Neural progenitor cell (in vitro differentiated cells): ENCODE results near the gene GZMA. TPM values are rescaled to one million over a fixed set of nuclear protein-coding genes. Genes with fewer than 3 reads are reported as not detected.

Source experiments
- DNase-seq: peaks from one replicate; pipeline ENCODE4 v3.0.0-alpha.2; 2016; ENCODE audit warnings: low spot score
- H2AFZ ChIP-seq: fragments of 200-600 bp; sonication (generic); replicated peaks from 2 replicates; pipeline ENCODE4 v1.6.1; 2016; ENCODE audit warnings: antibody characterized with exemption
- H3F3A ChIP-seq: fragments of 200-600 bp; sonication (generic); 2 replicates; pipeline ENCODE4 v1.6.1; 2016; ENCODE audit warnings: antibody characterized with exemption, low read depth
- H3K27ac ChIP-seq: fragments of 200-600 bp; sonication (generic); 2 replicates; pipeline ENCODE4 v1.5.1; 2016; ENCODE audit warnings: mild to moderate bottlenecking
- H3K27me3 ChIP-seq: fragments of 200-600 bp; sonication (generic); 2 replicates; pipeline ENCODE4 v1.6.1; 2016; ENCODE audit warnings: mild to moderate bottlenecking, moderate library complexity
- H3K36me3 ChIP-seq: fragments of 200-600 bp; sonication (generic); 2 replicates; pipeline ENCODE4 v1.5.1; 2016
- H3K4me1 ChIP-seq: fragments of 200-600 bp; sonication (generic); 2 replicates; pipeline ENCODE4 v1.6.1; 2016; ENCODE audit warnings: mixed run types
- H3K4me2 ChIP-seq: fragments of 200-600 bp; sonication (generic); 2 replicates; pipeline ENCODE4 v1.6.1; 2016
- H3K4me3 ChIP-seq: fragments of 200-600 bp; sonication (generic); 2 replicates; pipeline ENCODE4 v1.5.1; 2016
- H3K79me2 ChIP-seq: fragments of 200-600 bp; sonication (generic); 2 replicates; pipeline ENCODE4 v1.6.1; 2016; ENCODE audit warnings: low read depth
- H3K9ac ChIP-seq: fragments of 200-600 bp; sonication (generic); 2 replicates; pipeline ENCODE4 v1.6.1; 2016
- H3K9me3 ChIP-seq: fragments of 200-600 bp; sonication (generic); 2 replicates; pipeline ENCODE4 v1.5.1; 2016; ENCODE audit warnings: low read depth
- H4K20me1 ChIP-seq: fragments of 200-600 bp; sonication (generic); 2 replicates; pipeline ENCODE4 v1.6.1; 2016; ENCODE audit warnings: low read depth
- H3K27ac Mint-ChIP-seq: 3 replicates; pipeline ENCODE4 v1.8.0; 2021; ENCODE audit warnings: mixed read lengths
- H3K27me3 Mint-ChIP-seq: 2 replicates; pipeline ENCODE4 v1.8.0; 2022; ENCODE audit warnings: low read depth, mild to moderate bottlenecking, inconsistent platforms, moderate library complexity, mixed read lengths; ENCODE audit not compliant: insufficient read depth
- H3K36me3 Mint-ChIP-seq: 3 replicates; pipeline ENCODE4 v1.8.0; 2021; ENCODE audit warnings: mixed read lengths
- H3K4me1 Mint-ChIP-seq: 3 replicates; pipeline ENCODE4 v1.8.0; 2021; ENCODE audit warnings: mixed read lengths
- H3K4me3 Mint-ChIP-seq: 3 replicates; pipeline ENCODE4 v1.8.0; 2021; ENCODE audit warnings: mild to moderate bottlenecking, moderate library complexity, mixed read lengths
- H3K9me3 Mint-ChIP-seq: 3 replicates; pipeline ENCODE4 v1.8.0; 2020; ENCODE audit warnings: mixed read lengths
- EZH2 ChIP-seq: fragments of 200-600 bp; sonication (generic); IDR thresholded peaks from 2 replicates; pipeline ENCODE4 v1.6.1; 2017; ENCODE audit warnings: antibody characterized with exemption, mild to moderate bottlenecking, moderate library complexity
- EZH2phosphoT487 ChIP-seq: fragments of 200-600 bp; sonication (generic); IDR thresholded peaks from 2 replicates; pipeline ENCODE4 v1.6.1; 2017; ENCODE audit warnings: antibody characterized with exemption
- total RNA-seq: library from RNA; depleted of rRNA; stranded (reverse); fragments of >200 nt; gene quantifications from 2 replicates; pipeline ENCODE4 v1.2.3, GENCODE V29; 2015; ENCODE audit warnings: low replicate concordance
- TF ChIP-seq, protein P1 (sequence below): fragments of 200-600 bp; sonication (generic); IDR thresholded peaks from 2 replicates; pipeline ENCODE4 v1.5.1; 2017; ENCODE audit warnings: antibody characterized with exemption, mild to moderate bottlenecking

The GZMA gene
- total RNA-seq, 1 donor from 2014 or later = not detected

DNA sequence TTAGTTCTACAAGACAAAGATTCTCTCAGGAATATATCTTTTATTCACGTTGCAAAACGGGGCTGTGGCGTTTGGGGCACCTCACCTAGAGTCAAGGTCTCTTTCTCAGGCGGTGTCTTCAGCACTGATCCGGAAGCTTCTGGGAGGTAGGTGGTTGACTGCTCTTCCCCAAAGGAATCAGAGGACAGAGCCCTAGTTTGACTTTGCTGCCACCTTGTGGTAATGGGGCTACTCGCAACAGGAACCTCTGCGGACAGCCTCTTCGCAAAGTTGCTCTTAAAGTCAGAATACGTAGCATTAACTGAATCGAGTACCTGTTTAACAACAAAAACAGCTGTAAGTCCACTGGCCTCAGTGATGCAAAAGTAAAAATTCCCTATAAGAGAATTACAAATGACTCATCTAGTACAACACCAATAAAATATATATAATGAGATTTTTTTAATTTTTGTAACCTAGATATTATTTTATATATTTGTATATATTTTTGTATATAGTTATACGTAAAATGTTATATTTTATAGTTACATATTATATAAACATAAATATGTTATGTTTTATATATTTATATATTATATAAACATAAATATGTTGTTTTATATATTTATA lies 44.2 kb downstream of the GZMA start:
- no peaks in the 10 kb centered on the region for H3K79me2 ChIP-seq
- Mint-ChIP-seq H3K4me3 (no peak overlapping the region), H3K9me3 (no peaks in the 10 kb centered on the region), H3K36me3 (no peaks in the 10 kb centered on the region), H3K4me1 (peaks cover 4% of the 10 kb centered on the region), H3K27ac (no peak overlapping the region), H3K27me3 (no peaks in the 10 kb centered on the region)
- no peaks in the 10 kb centered on the region for H3K27me3 ChIP-seq
- no peak overlapping the region for H3K27ac ChIP-seq
- H3K4me1 ChIP-seq = no peaks in the 10 kb centered on the region
- H3K36me3 ChIP-seq = no peaks in the 10 kb centered on the region
- H2AFZ ChIP-seq = no peak overlapping the region
- no peaks in the 10 kb centered on the region for H4K20me1 ChIP-seq
- peaks cover 9% of the 10 kb centered on the region for H3F3A ChIP-seq
- TF ChIP-seq EZH2 (no peak), EZH2phosphoT487 (no peak)
- TF ChIP-seq, protein P1, sequence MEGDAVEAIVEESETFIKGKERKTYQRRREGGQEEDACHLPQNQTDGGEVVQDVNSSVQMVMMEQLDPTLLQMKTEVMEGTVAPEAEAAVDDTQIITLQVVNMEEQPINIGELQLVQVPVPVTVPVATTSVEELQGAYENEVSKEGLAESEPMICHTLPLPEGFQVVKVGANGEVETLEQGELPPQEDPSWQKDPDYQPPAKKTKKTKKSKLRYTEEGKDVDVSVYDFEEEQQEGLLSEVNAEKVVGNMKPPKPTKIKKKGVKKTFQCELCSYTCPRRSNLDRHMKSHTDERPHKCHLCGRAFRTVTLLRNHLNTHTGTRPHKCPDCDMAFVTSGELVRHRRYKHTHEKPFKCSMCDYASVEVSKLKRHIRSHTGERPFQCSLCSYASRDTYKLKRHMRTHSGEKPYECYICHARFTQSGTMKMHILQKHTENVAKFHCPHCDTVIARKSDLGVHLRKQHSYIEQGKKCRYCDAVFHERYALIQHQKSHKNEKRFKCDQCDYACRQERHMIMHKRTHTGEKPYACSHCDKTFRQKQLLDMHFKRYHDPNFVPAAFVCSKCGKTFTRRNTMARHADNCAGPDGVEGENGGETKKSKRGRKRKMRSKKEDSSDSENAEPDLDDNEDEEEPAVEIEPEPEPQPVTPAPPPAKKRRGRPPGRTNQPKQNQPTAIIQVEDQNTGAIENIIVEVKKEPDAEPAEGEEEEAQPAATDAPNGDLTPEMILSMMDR = peak; percentile 98
- DNase-seq = peak; percentile 90
- no peak overlapping the region for H3K9ac ChIP-seq
- no peaks in the 10 kb centered on the region for H3K9me3 ChIP-seq
- H3K4me3 ChIP-seq = no peak overlapping the region
- H3K4me2 ChIP-seq = no peak overlapping the region

DNA sequence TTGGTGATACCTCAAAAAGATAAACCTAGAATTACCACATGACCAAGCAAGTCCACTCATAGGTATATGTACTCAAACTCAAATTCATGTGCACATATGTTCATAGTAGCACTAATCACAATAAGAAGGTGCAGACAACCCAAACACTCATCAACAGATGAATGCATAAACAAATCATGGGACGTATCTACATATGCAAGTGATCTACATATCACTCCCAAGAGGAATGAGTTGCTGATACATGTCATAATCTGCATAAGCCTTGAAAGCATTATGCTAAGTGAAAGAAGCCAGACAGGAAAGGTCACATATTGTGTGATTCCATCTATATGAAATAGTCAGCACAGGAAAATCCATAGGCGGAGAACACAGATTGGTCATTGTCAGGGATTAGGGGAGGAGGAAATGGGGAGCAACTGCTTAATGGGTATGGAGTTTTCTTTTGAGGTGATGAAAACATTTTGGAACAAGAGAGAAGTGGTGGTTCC lies 46.9 kb downstream of the GZMA start:
- Mint-ChIP-seq H3K9me3 (no peaks in the 10 kb centered on the region), H3K27me3 (peaks cover 2% of the 10 kb centered on the region), H3K4me1 (peaks cover 4% of the 10 kb centered on the region), H3K27ac (no peak overlapping the region), H3K36me3 (no peaks in the 10 kb centered on the region), H3K4me3 (no peak overlapping the region)
- Histone ChIP-seq H3K9me3 (no peaks in the 10 kb centered on the region), H3K4me1 (no peaks in the 10 kb centered on the region), H3K79me2 (no peaks in the 10 kb centered on the region), H3F3A (peaks cover 9% of the 10 kb centered on the region), H4K20me1 (no peaks in the 10 kb centered on the region), H3K4me3 (no peak overlapping the region), H3K27ac (no peak overlapping the region), H2AFZ (no peak overlapping the region), H3K36me3 (no peaks in the 10 kb centered on the region), H3K27me3 (no peaks in the 10 kb centered on the region), H3K4me2 (no peak overlapping the region), H3K9ac (no peak overlapping the region)
- no peak for DNase-seq
- no peak for TF ChIP-seq EZH2
- TF ChIP-seq EZH2phosphoT487 = no peak
- TF ChIP-seq, protein P1 = no peak

DNA sequence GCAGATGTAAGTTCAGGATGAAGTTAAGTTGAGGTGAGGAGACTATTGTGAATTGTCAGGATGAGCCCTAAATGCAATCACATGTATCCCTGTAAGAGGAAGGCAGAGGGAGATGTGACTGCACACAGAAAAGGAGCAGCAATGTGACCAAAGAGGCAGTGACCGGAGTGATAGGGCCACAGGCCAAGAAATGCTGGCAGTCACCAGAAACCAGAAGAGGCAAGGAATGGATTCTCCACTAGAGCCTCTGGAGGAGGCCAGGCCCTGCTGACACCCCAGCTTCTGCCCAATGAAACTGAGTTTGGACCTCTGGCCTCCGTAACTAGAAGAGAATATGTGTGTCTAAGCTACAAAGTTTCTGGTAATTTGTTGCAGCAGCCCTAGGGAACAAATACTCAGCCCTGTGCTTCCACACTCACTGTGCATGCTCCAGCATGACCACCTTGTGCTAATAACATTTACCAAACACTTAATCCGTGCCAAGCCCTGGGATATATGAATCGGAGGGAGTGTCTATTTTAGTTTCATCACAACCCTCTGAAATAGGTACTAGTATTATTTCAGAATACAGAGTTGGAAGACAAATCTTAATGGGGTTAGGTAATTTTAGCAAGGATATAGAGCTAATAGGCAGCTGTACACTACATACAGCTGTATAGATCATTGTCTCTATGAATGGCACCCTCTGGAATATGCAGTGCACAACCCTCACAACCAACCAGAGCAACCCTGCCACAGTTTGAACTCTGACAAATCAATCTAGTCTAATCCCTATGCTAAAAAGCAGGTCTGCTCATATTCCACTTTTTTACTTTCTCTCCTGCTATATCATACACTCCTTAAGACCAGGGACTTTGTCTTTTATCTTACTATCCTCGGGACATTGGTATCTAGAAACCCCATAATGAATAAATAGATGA lies 49.7 kb downstream of the GZMA start:
- Mint-ChIP-seq H3K27me3 (peaks cover 3% of the 10 kb centered on the region), H3K27ac (no peak overlapping the region), H3K9me3 (peaks cover 6% of the 10 kb centered on the region), H3K4me1 (no peaks in the 10 kb centered on the region), H3K36me3 (no peaks in the 10 kb centered on the region), H3K4me3 (no peak overlapping the region)
- Histone ChIP-seq H3K27me3 (no peaks in the 10 kb centered on the region), H4K20me1 (no peaks in the 10 kb centered on the region), H3K79me2 (no peaks in the 10 kb centered on the region), H3K4me3 (no peak overlapping the region), H3K9me3 (no peaks in the 10 kb centered on the region), H3K27ac (no peak overlapping the region), H3K4me1 (no peaks in the 10 kb centered on the region), H3K4me2 (no peak overlapping the region), H3F3A (peaks cover 9% of the 10 kb centered on the region), H3K9ac (no peak overlapping the region), H3K36me3 (no peaks in the 10 kb centered on the region), H2AFZ (no peak overlapping the region)
- DNase-seq = no peak
- no peak for TF ChIP-seq EZH2phosphoT487
